T-cell (primary cell): ENCODE data around the gene P2RX3. TPM values are rescaled to one million over a fixed set of nuclear protein-coding genes. Genes with fewer than 3 reads are reported as not detected.

ENCODE experiments used
- ATAC-seq, 4 experiments: fragments of 200-7000 bp in 3 of 4; fragments of 150-1000 bp in 1 of 4; cut with Tn5 transposase; replicated peaks in 1 of 4; 1 replicate in 3 of 4; 2 replicates in 1 of 4; pipeline ENCODE4 v1.10.0; 2021; ENCODE audit warnings: moderate library complexity in 3 of 4, mild to moderate bottlenecking in 2 of 4, moderate number of reproducible peaks in 1 of 4
- CTCF ChIA-PET, 2 donors: fragments of 300-600 bp; sonication (Branson Sonifier 250); formaldehyde crosslinking; loops; one replicate each; lab custom pipeline; 2022; ENCODE audit warnings: antibody characterized with exemption in 2 of 2; lab: Charles Lee
- POLR2A ChIA-PET, 2 donors: fragments of 300-600 bp; sonication (Branson Sonifier 250); formaldehyde crosslinking; loops; one replicate each; lab custom pipeline; 2022; ENCODE audit warnings: antibody characterized with exemption in 2 of 2; lab: Charles Lee
- DNase-seq, 35 experiments: peaks; one replicate each; pipeline versions ENCODE4 v3.0.0 to v3.0.0-alpha.2; 2013 to 2023
- H3K27ac ChIP-seq: one replicate; pipeline ENCODE4 v1.5.1; 2013; ENCODE audit warnings: low read length
- H3K27me3 ChIP-seq, 2 experiments: replicated peaks in 1 of 2; 1 replicate in 1 of 2; 2 replicates in 1 of 2; pipeline versions ENCODE4 v1.6.1 to v1.7.0; 2013; ENCODE audit warnings: low read length in 1 of 2, mixed read lengths in 1 of 2; ENCODE audit not compliant: control insufficient read depth in 2 of 2, insufficient read depth in 2 of 2; ENCODE audit errors: extremely low read depth in 1 of 2
- H3K36me3 ChIP-seq, 2 donors: 1 replicate in 1 of 2; 2 replicates in 1 of 2; pipeline versions ENCODE4 v1.6.1 to v1.7.0; 2013; ENCODE audit warnings: low read length in 1 of 2; ENCODE audit not compliant: control insufficient read depth in 2 of 2, insufficient read depth in 1 of 2; ENCODE audit errors: extremely low read depth in 1 of 2
- H3K4me1 ChIP-seq, 2 experiments: 1 replicate in 1 of 2; 2 replicates in 1 of 2; pipeline versions ENCODE4 v1.6.1 to v1.7.0; 2013; ENCODE audit warnings: low read length in 2 of 2, mixed read lengths in 1 of 2; ENCODE audit not compliant: insufficient read depth in 2 of 2, control insufficient read depth in 1 of 2; ENCODE audit errors: extremely low read depth in 1 of 2
- H3K4me3 ChIP-seq, 2 donors: 1 replicate in 1 of 2; 2 replicates in 1 of 2; pipeline versions ENCODE4 v1.5.1 to v1.7.0; 2013; ENCODE audit warnings: mild to moderate bottlenecking in 2 of 2, low read length in 1 of 2, moderate library complexity in 1 of 2; ENCODE audit not compliant: control insufficient read depth in 1 of 2; ENCODE audit errors: extremely low read depth in 1 of 2
- H3K9me3 ChIP-seq: 2 replicates; pipeline ENCODE4 v1.7.0; 2013
- H3K27ac Mint-ChIP-seq, 2 donors: one replicate each; pipeline ENCODE4 v1.8.0; 2020 to 2021; ENCODE audit warnings: mild to moderate bottlenecking in 2 of 2, mixed read lengths in 2 of 2
- H3K27me3 Mint-ChIP-seq, 2 donors: one replicate each; pipeline ENCODE4 v1.8.0; 2021 to 2022; ENCODE audit warnings: mixed read lengths in 2 of 2
- H3K36me3 Mint-ChIP-seq: one replicate; pipeline ENCODE4 v1.8.0; 2021; ENCODE audit warnings: mixed read lengths
- H3K4me1 Mint-ChIP-seq, 3 donors: one replicate each; pipeline ENCODE4 v1.8.0; 2020 to 2022; ENCODE audit warnings: mixed read lengths in 3 of 3, mild to moderate bottlenecking in 1 of 3
- H3K4me3 Mint-ChIP-seq, 3 donors: one replicate each; pipeline ENCODE4 v1.8.0; 2020 to 2022; ENCODE audit warnings: mild to moderate bottlenecking in 3 of 3, mixed read lengths in 3 of 3, moderate library complexity in 3 of 3
- H3K9me3 Mint-ChIP-seq, 3 donors: one replicate each; pipeline ENCODE4 v1.8.0; 2020 to 2022; ENCODE audit warnings: mixed read lengths in 3 of 3
- WGBS: methylation state at CpG from one replicate; pipeline ENCODE4 v1.1.5; 2013; ENCODE audit warnings: missing lambda C conversion rate; ENCODE audit not compliant: insufficient coverage; 5-methylcytosine and 5-hydroxymethylcytosine counted together
- total RNA-seq, 35 experiments: library from RNA in 6 of 35; stranded (reverse) in 6 of 35; fragments of 120-200 nt in 1 of 35; gene quantifications; one replicate each; pipeline versions ENCODE4 v1.2.1 to v1.2.4 and lab custom pipeline; 2013 to 2026

P2RX3 gene
- total RNA-seq, 5 donors from 2014 or later (not counting 1 experiment from before 2014, with no cell fraction given) = not detected

- no peaks in the 10 kb centered on the region for H3K9me3 Mint-ChIP-seq
- Histone ChIP-seq H3K27me3 (peaks cover 0 to 18% of the 10 kb centered on the region in 2 experiments), H3K4me1 (no peaks in the 10 kb centered on the region), H3K36me3 (no peaks in the 10 kb centered on the region), H3K9me3 (no peaks in the 10 kb centered on the region), H3K27ac (no peak overlapping the region), H3K4me3 (no peak overlapping the region)
- no peak for ATAC-seq
- 63% methylated on average over 7 of the region's 19 CpGs for WGBS
- H3K27me3 Mint-ChIP-seq = peaks cover 1 to 5% of the 10 kb centered on the region in 2 donors
- no peaks in the 10 kb centered on the region for H3K36me3 Mint-ChIP-seq
- DNase-seq = no peak
- ChIA-PET POLR2A (no interaction called here), CTCF (no interaction called here)
- H3K4me3 Mint-ChIP-seq = no peak overlapping the region
- H3K4me1 Mint-ChIP-seq = no peaks in the 10 kb centered on the region
- no peak overlapping the region for H3K27ac Mint-ChIP-seq
Measured at GRCh38 chr11:57368106-57368844, 30.1 kb downstream of the P2RX3 start.

- peaks cover 0 to 18% of the 10 kb centered on the region in 2 experiments for H3K27me3 ChIP-seq
- no peak for DNase-seq
- ChIA-PET POLR2A (no interaction called here), CTCF (no interaction called here)
- WGBS = 63% methylated on average over 3 of the region's 5 CpGs
- no peak for ATAC-seq
- no peaks in the 10 kb centered on the region for H3K9me3 ChIP-seq
- no peak overlapping the region for H3K27ac Mint-ChIP-seq
- H3K4me3 ChIP-seq = no peak overlapping the region
- no peaks in the 10 kb centered on the region for H3K9me3 Mint-ChIP-seq
- H3K27me3 Mint-ChIP-seq = peaks cover 0 to 5% of the 10 kb centered on the region in 2 donors
- H3K4me3 Mint-ChIP-seq = no peak overlapping the region
- no peaks in the 10 kb centered on the region for H3K36me3 Mint-ChIP-seq
- H3K27ac ChIP-seq = no peak overlapping the region
- no peaks in the 10 kb centered on the region for H3K36me3 ChIP-seq
- H3K4me1 Mint-ChIP-seq = no peaks in the 10 kb centered on the region
- H3K4me1 ChIP-seq = no peaks in the 10 kb centered on the region
Measured at GRCh38 chr11:57368845-57369232, 30.7 kb downstream of the P2RX3 start.

GRCh38 chr11:57370251-57370650 is 32.1 kb downstream of the P2RX3 start:
- Histone ChIP-seq H3K36me3 (no peaks in the 10 kb centered on the region), H3K4me1 (no peaks in the 10 kb centered on the region), H3K4me3 (no peak overlapping the region), H3K27me3 (peaks cover 0 to 18% of the 10 kb centered on the region in 2 experiments), H3K27ac (no peak overlapping the region), H3K9me3 (no peaks in the 10 kb centered on the region)
- Mint-ChIP-seq H3K36me3 (no peaks in the 10 kb centered on the region), H3K27ac (no peak overlapping the region), H3K9me3 (no peaks in the 10 kb centered on the region), H3K4me3 (no peak overlapping the region), H3K27me3 (no peaks in the 10 kb centered on the region), H3K4me1 (no peaks in the 10 kb centered on the region)
- no peak for ATAC-seq
- WGBS = 88% methylated on average over 5 of the region's 7 CpGs
- ChIA-PET POLR2A (no interaction called here), CTCF (no interaction called here)
- no peak for DNase-seq

DNA sequence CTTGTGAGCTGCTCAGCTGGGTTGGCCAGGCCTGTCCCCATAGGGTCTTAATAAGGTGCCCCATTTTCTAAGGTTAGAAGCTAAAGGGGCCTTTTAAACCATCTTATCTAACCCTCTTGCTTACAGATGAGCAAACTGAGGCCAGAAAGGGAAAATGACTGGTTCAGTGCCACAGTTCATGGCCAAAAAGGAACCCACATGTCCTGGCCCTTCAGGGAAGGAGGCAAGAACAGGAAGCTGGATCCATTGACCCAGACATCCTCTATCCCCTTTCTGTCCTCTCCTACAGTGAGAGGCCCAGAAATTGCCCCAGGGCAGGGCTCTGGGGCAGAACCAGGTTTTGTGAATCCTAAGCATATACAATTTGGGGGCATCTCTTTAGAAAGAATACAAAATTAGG is 32.8 kb downstream of the P2RX3 start:
- ChIA-PET CTCF (no interaction called here), POLR2A (no interaction called here)
- Mint-ChIP-seq H3K9me3 (no peaks in the 10 kb centered on the region), H3K36me3 (no peaks in the 10 kb centered on the region), H3K4me3 (no peak overlapping the region), H3K27me3 (no peaks in the 10 kb centered on the region), H3K4me1 (no peaks in the 10 kb centered on the region), H3K27ac (no peak overlapping the region)
- Histone ChIP-seq H3K9me3 (no peaks in the 10 kb centered on the region), H3K27me3 (peaks cover 0 to 18% of the 10 kb centered on the region in 2 experiments), H3K36me3 (no peaks in the 10 kb centered on the region), H3K27ac (no peak overlapping the region), H3K4me3 (no peak overlapping the region), H3K4me1 (no peaks in the 10 kb centered on the region)
- ATAC-seq (no peak), DNase-seq (no peak)

DNA sequence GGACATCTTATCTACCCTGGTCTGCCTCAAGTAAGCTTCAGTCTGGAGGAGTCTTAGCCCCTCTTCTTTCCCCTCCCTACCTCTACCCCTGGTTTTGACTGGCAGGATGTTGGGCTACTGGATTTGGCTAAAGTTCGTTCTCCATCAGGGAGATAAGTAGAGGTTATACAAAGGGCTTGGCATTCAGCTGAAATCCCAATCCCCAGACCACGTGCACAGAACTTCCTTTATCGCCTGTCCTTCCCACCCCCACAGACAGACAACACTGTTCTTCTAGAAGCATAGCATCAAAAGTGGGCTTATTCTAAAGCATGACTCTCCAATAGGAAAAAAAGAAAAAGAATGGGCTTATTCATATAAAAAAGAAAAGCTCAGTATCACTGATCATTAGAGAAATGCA is 35.0 kb downstream of the P2RX3 start:
- Histone ChIP-seq H3K4me3 (no peak overlapping the region), H3K4me1 (no peaks in the 10 kb centered on the region), H3K27me3 (peaks cover 0 to 23% of the 10 kb centered on the region in 2 experiments), H3K27ac (no peak overlapping the region), H3K36me3 (no peaks in the 10 kb centered on the region), H3K9me3 (no peaks in the 10 kb centered on the region)
- ChIA-PET POLR2A (no interaction called here), CTCF (interaction anchor here in 1 of 2 donors (0.5 kb wide), 1 partner anchor 9 kb away, joined by 3 read pairs; no protein-coding TSS in a partner anchor)
- Mint-ChIP-seq H3K9me3 (no peaks in the 10 kb centered on the region), H3K27ac (no peak overlapping the region), H3K4me1 (no peaks in the 10 kb centered on the region), H3K4me3 (no peak overlapping the region), H3K36me3 (no peaks in the 10 kb centered on the region), H3K27me3 (peaks cover 5 to 11% of the 10 kb centered on the region in 2 donors)
- no CpG with 5 or more reads among the region's 3 CpGs for WGBS
- DNase-seq (no peak), ATAC-seq (no peak)

DNA sequence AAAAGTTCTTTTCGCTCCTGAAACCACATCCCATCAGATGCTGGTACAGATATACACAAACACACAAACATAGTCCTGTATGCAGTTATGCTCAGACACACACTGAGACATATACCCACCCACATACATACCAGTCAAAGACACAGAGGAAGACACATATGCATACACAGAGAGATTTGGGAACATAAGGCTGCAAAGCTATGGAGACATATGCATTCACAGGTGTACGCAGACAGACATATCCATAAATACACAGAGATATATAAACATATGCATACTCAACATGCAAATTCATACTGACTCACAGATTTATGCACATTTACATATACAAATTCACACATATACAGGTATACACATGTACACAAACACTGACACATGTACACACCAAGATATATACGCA is 36.8 kb downstream of the P2RX3 start:
- ATAC-seq = no peak
- no peak overlapping the region for H3K4me3 ChIP-seq
- Mint-ChIP-seq H3K4me3 (no peak overlapping the region), H3K27me3 (peaks cover 15 to 19% of the 10 kb centered on the region in 2 donors), H3K4me1 (no peaks in the 10 kb centered on the region), H3K27ac (no peak overlapping the region), H3K36me3 (no peaks in the 10 kb centered on the region), H3K9me3 (no peaks in the 10 kb centered on the region)
- H3K9me3 ChIP-seq = no peaks in the 10 kb centered on the region
- H3K4me1 ChIP-seq = no peaks in the 10 kb centered on the region
- DNase-seq = no peak
- no peak overlapping the region for H3K27ac ChIP-seq
- POLR2A ChIA-PET = no interaction called here
- 90% methylated on average over 3 of the region's 3 CpGs for WGBS
- no peaks in the 10 kb centered on the region for H3K36me3 ChIP-seq
- peaks cover 0 to 18% of the 10 kb centered on the region in 2 experiments for H3K27me3 ChIP-seq
- CTCF ChIA-PET = no interaction called here
